MM.1S (cell line): ENCODE data around the gene AP2A2.

Source experiments
- DNase-seq: peaks from one replicate; pipeline ENCODE4 v3.0.0-alpha.2; 2015
- H2AFZ ChIP-seq: fragments of 300-600 bp; sonication (generic); 2 replicates; pipeline ENCODE4 v1.6.0; 2016; ENCODE audit warnings: antibody characterized with exemption, low read length
- H3F3A ChIP-seq: fragments of 300-600 bp; sonication (generic); 2 replicates; pipeline ENCODE4 v1.6.1; 2016; ENCODE audit warnings: mild to moderate bottlenecking, antibody characterized with exemption, low read length, moderate library complexity, mixed read lengths; ENCODE audit not compliant: insufficient read depth
- H3K27ac ChIP-seq: fragments of 300-600 bp; sonication (generic); 2 replicates; pipeline ENCODE4 v1.5.1; 2016; ENCODE audit warnings: mild to moderate bottlenecking, low read length
- H3K27me3 ChIP-seq: fragments of 300-600 bp; sonication (generic); replicated peaks from 2 replicates; pipeline ENCODE4 v1.6.0; 2016; ENCODE audit warnings: low read length; ENCODE audit not compliant: insufficient read depth
- H3K36me3 ChIP-seq: fragments of 300-600 bp; sonication (generic); replicated peaks from 2 replicates; pipeline ENCODE4 v1.6.1; 2016; ENCODE audit warnings: mild to moderate bottlenecking, low read length, mixed read lengths; ENCODE audit not compliant: insufficient read depth
- H3K4me1 ChIP-seq: fragments of 300-600 bp; sonication (generic); 2 replicates; pipeline ENCODE4 v1.6.1; 2016; ENCODE audit warnings: low read length, mixed read lengths
- H3K4me2 ChIP-seq: fragments of 300-600 bp; sonication (generic); 2 replicates; pipeline ENCODE4 v1.6.0; 2016; ENCODE audit warnings: low read depth, low read length
- H3K4me3 ChIP-seq: fragments of 300-600 bp; sonication (generic); 2 replicates; pipeline ENCODE4 v1.5.1; 2016; ENCODE audit warnings: low read length, mixed read lengths
- H3K79me2 ChIP-seq: fragments of 300-600 bp; sonication (generic); 2 replicates; pipeline ENCODE4 v1.6.1; 2016; ENCODE audit warnings: mixed run types, low read length, mixed read lengths
- H3K9ac ChIP-seq: fragments of 300-600 bp; sonication (generic); 2 replicates; pipeline ENCODE4 v1.6.1; 2016; ENCODE audit warnings: low read length, mixed read lengths
- H3K9me2 ChIP-seq: fragments of 300-600 bp; sonication (generic); replicated peaks from 2 replicates; pipeline ENCODE4 v1.6.1; 2016; ENCODE audit warnings: mild to moderate bottlenecking, low read length, mixed read lengths; ENCODE audit not compliant: insufficient read depth
- H3K9me3 ChIP-seq: fragments of 300-600 bp; sonication (generic); replicated peaks from 2 replicates; pipeline ENCODE4 v1.6.1; 2016; ENCODE audit warnings: mild to moderate bottlenecking, low read length, mixed read lengths; ENCODE audit not compliant: insufficient read depth
- H4K20me1 ChIP-seq: fragments of 300-600 bp; sonication (generic); 2 replicates; pipeline ENCODE4 v1.6.1; 2016; ENCODE audit warnings: mild to moderate bottlenecking, low read length, moderate library complexity, mixed read lengths; ENCODE audit not compliant: insufficient read depth
- EZH2 ChIP-seq: fragments of 300-600 bp; sonication (generic); optimal IDR thresholded peaks from 2 replicates; pipeline ENCODE3; 2017; ENCODE audit warnings: low read depth, mild to moderate bottlenecking, antibody characterized with exemption, low read length, mixed read lengths
- EZH2phosphoT487 ChIP-seq: fragments of 300-600 bp; sonication (generic); IDR thresholded peaks from 2 replicates; pipeline ENCODE4 v1.6.1; 2018; ENCODE audit warnings: antibody characterized with exemption, low read length
- TF ChIP-seq, protein P1 (sequence below): fragments of 300-600 bp; sonication (generic); IDR thresholded peaks from 2 replicates; pipeline ENCODE4 v1.5.1; 2016; ENCODE audit warnings: antibody characterized with exemption, low read length, mixed read lengths

AP2A2 gene

DNA sequence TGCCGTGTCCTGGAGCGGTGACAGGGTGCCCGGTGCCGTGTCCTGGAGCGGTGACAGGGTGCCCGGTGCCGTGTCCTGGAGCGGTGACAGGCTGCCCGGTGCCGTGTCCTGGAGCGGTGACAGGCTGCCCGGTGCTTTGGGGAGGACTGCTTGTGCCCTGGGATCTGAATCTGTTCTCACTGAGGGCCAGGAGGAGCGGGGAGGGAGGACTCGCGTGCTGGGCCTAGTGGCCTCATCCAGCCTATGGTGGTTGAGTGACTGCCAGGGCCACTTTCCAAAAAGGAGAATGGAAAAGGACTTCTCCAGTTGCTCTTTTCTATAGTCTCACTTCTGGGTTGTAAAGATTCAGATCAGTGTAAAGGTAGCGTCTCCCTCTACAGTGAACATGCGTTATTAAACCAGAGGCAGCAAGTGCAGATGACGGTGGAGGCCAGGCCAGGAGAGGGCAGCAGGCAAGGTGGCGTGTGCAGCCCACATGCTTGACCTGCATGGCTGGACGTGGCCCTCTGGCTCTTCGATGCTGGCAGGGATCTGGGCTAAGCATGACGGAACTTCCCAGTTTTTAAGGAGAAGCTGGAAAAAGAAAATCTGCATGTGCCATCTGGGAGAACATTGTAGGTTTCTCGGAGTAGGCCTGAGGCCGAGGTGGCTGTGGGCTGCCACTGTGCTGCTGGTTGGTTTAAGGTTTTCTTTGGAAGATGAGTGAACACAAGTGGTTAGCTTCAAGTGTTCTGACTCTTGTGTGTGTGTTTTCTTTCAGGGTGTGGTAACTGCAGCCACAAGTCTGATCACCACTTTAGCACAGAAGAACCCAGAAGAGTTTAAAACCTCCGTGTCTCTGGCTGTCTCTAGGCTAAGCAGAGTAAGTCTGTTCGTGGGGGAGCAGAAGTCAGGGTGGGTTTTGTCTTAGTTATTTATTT, 55.0 kb downstream of the AP2A2 start:
- H3K4me2 ChIP-seq: no peak overlapping the region
- no peak for DNase-seq
- H3K4me3 ChIP-seq: no peak overlapping the region
- no peak for TF ChIP-seq EZH2
- no peaks in the 10 kb centered on the region for H3K4me1 ChIP-seq
- no peak overlapping the region for H3K27ac ChIP-seq
- no peaks in the 10 kb centered on the region for H3K27me3 ChIP-seq
- H3K9ac ChIP-seq: no peak overlapping the region
- no peaks in the 10 kb centered on the region for H3F3A ChIP-seq
- H4K20me1 ChIP-seq: no peaks in the 10 kb centered on the region
- no peak overlapping the region for H2AFZ ChIP-seq
- H3K9me2 ChIP-seq: no peaks in the 10 kb centered on the region
- H3K36me3 ChIP-seq: peaks cover 4% of the 10 kb centered on the region; the same call in 1 of the 2 replicates
- 0 out of 2 replicates have a peak, but pooled peaks cover 5% of the 10 kb centered on the region for H3K79me2 ChIP-seq
- no peaks in the 10 kb centered on the region for H3K9me3 ChIP-seq

DNA sequence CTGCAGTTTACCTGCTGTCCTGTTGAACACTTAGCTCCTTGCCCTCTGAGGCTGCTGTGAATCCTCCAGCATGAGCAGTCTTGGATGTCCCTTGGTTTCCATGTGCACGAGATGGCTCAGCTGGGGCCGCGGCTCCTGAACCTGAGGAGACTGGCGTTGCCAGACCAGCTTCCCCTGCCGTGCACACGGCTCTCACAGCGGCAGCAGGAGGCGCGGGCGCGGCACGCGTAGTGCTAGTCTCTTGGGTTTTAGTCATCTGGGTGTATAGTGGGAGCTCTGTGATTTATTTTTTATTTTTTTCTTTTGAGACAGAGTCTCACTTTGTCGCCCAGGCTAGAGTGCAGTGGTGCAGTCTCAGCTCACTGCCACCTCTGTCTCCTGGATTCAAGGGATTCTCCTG, 56.1 kb downstream of the AP2A2 start:
- no peak for DNase-seq

GRCh38 chr11:984546-984945, 58.9 kb downstream of the AP2A2 start:
- H3F3A ChIP-seq: no peaks in the 10 kb centered on the region
- H2AFZ ChIP-seq: no peak overlapping the region
- H3K36me3 ChIP-seq: peaks cover 8% of the 10 kb centered on the region; the same call in 1 of the 2 replicates
- no peaks in the 10 kb centered on the region for H3K4me1 ChIP-seq
- H3K9me3 ChIP-seq: no peaks in the 10 kb centered on the region
- H3K4me2 ChIP-seq: no peak overlapping the region
- no peaks in the 10 kb centered on the region for H4K20me1 ChIP-seq
- no peak overlapping the region for H3K27ac ChIP-seq
- TF ChIP-seq, protein P1, sequence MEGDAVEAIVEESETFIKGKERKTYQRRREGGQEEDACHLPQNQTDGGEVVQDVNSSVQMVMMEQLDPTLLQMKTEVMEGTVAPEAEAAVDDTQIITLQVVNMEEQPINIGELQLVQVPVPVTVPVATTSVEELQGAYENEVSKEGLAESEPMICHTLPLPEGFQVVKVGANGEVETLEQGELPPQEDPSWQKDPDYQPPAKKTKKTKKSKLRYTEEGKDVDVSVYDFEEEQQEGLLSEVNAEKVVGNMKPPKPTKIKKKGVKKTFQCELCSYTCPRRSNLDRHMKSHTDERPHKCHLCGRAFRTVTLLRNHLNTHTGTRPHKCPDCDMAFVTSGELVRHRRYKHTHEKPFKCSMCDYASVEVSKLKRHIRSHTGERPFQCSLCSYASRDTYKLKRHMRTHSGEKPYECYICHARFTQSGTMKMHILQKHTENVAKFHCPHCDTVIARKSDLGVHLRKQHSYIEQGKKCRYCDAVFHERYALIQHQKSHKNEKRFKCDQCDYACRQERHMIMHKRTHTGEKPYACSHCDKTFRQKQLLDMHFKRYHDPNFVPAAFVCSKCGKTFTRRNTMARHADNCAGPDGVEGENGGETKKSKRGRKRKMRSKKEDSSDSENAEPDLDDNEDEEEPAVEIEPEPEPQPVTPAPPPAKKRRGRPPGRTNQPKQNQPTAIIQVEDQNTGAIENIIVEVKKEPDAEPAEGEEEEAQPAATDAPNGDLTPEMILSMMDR: no peak
- TF ChIP-seq EZH2 (no peak), EZH2phosphoT487 (no peak)
- H3K9ac ChIP-seq: no peak overlapping the region
- no peak overlapping the region for H3K4me3 ChIP-seq
- DNase-seq: no peak
- 0 out of 2 replicates have a peak, but pooled peaks cover 5% of the 10 kb centered on the region for H3K79me2 ChIP-seq
- H3K9me2 ChIP-seq: no peaks in the 10 kb centered on the region
- no peaks in the 10 kb centered on the region for H3K27me3 ChIP-seq

More for the DNA sequence above, 56.1 kb downstream of the AP2A2 start:
- no peak overlapping the region for H3K9ac ChIP-seq
- no peaks in the 10 kb centered on the region for H3K27me3 ChIP-seq
- H2AFZ ChIP-seq: no peak overlapping the region
- H3K4me1 ChIP-seq: no peaks in the 10 kb centered on the region
- no peak overlapping the region for H3K4me3 ChIP-seq
- no peaks in the 10 kb centered on the region for H3K9me3 ChIP-seq
- no peak overlapping the region for H3K4me2 ChIP-seq
- no peaks in the 10 kb centered on the region for H3K9me2 ChIP-seq
- no peaks in the 10 kb centered on the region for H3F3A ChIP-seq
- H3K27ac ChIP-seq: no peak overlapping the region
- no peaks in the 10 kb centered on the region for H4K20me1 ChIP-seq
- TF ChIP-seq EZH2phosphoT487: no peak
- no peak for TF ChIP-seq EZH2
- TF ChIP-seq, protein P1: no peak
- 0 out of 2 replicates have a peak, but pooled peaks cover 5% of the 10 kb centered on the region for H3K79me2 ChIP-seq
- peaks cover 8% of the 10 kb centered on the region; the same call in 1 of the 2 replicates for H3K36me3 ChIP-seq

DNA sequence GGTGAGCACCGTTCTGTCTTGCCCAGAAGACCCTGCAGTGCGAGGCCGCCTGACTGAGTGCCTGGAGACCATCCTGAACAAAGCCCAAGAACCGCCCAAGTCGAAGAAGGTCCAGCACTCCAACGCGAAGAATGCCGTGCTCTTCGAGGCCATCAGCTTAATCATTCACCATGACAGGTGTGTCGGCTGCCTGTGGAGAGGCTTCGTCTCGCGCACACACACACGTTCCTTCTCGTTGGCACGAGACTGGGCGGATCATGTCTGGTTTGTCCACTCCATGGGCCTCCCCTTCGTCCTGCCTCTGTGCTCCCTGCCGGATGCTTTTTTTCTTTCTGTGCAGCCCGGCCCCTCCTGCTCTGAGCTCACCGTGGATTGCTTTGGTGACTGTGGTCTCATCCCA, 59.7 kb downstream of the AP2A2 start:
- H3K4me3 ChIP-seq: no peak overlapping the region
- H3K9me2 ChIP-seq: no peaks in the 10 kb centered on the region
- H3K27ac ChIP-seq: no peak overlapping the region
- DNase-seq: no peak
- peaks cover 8% of the 10 kb centered on the region; the same call in 1 of the 2 replicates for H3K36me3 ChIP-seq
- no peaks in the 10 kb centered on the region for H3K27me3 ChIP-seq
- no peaks in the 10 kb centered on the region for H4K20me1 ChIP-seq
- H3K4me2 ChIP-seq: no peak overlapping the region
- no peaks in the 10 kb centered on the region for H3K4me1 ChIP-seq
- H2AFZ ChIP-seq: no peak overlapping the region
- H3K9me3 ChIP-seq: no peaks in the 10 kb centered on the region
- no peak for TF ChIP-seq EZH2phosphoT487
- TF ChIP-seq EZH2: no peak
- TF ChIP-seq, protein P1: no peak
- no peak overlapping the region for H3K9ac ChIP-seq
- H3K79me2 ChIP-seq: peaks cover 8% of the 10 kb centered on the region; the same call in 1 of the 2 replicates
- H3F3A ChIP-seq: no peaks in the 10 kb centered on the region
